Endometrium (tissue), 2 donors: Measurements from ENCODE around the gene STX8.

Experiments used
- FAIRE-seq: peaks from 2 replicates; lab custom pipeline; 2012; peaks lifted over from hg19 to GRCh38; lab: Jason Lieb, UNC
- donor health status: control.
- donor health status: control.

STX8 gene

GRCh38 chr17:9226794-9227135 lies 348.9 kb downstream of the STX8 start:
- no peak for FAIRE-seq

- FAIRE-seq, result no peak
These were observed 349.4 kb downstream of the STX8 start for GRCh38 chr17:9226130-9226793.

- FAIRE-seq, result no peak
These were observed 350.1 kb downstream of the STX8 start for GRCh38 chr17:9225305-9226101.

- no peak for FAIRE-seq
These were observed 351.1 kb downstream of the STX8 start for GRCh38 chr17:9224485-9224884.

GRCh38 chr17:9223531-9223930 lies 352.1 kb downstream of the STX8 start:
- FAIRE-seq, result no peak

GRCh38 chr17:9221922-9222180 lies 353.8 kb downstream of the STX8 start:
- no peak for FAIRE-seq

GRCh38 chr17:9221147-9221921 lies 354.3 kb downstream of the STX8 start:
- FAIRE-seq, result no peak

GRCh38 chr17:9220398-9221146 lies 355.0 kb downstream of the STX8 start:
- no peak for FAIRE-seq

- FAIRE-seq, result no peak
These were observed 355.8 kb downstream of the STX8 start for GRCh38 chr17:9219631-9220397.

- no peak for FAIRE-seq
These were observed 356.7 kb downstream of the STX8 start for GRCh38 chr17:9218911-9219310.

- FAIRE-seq, result no peak
These were observed 357.5 kb downstream of the STX8 start for GRCh38 chr17:9218064-9218635.

GRCh38 chr17:9217151-9218056 lies 358.2 kb downstream of the STX8 start:
- FAIRE-seq, result no peak

GRCh38 chr17:9215465-9215864 lies 360.2 kb downstream of the STX8 start:
- no peak for FAIRE-seq

GRCh38 chr17:9213303-9213640 lies 362.3 kb downstream of the STX8 start:
- FAIRE-seq, result no peak

GRCh38 chr17:9212376-9213302 lies 363.0 kb downstream of the STX8 start:
- no peak for FAIRE-seq

- no peak for FAIRE-seq
These were observed 364.4 kb downstream of the STX8 start for GRCh38 chr17:9211133-9211765.

GRCh38 chr17:9209781-9210370 lies 365.7 kb downstream of the STX8 start:
- no peak for FAIRE-seq

- FAIRE-seq, result no peak
These were observed 366.3 kb downstream of the STX8 start for GRCh38 chr17:9209347-9209746.
